Activated gamma-delta T cell treated with anti-CD3 and anti-CD28 coated beads, Interleukin-2, amount 50 U/mL, for 16 hours (primary cell): ENCODE results near the gene OR13C3.
"Not testable (repeated sequence)": the region's sequence is repeated elsewhere in the genome, so short reads cannot be mapped to it uniquely, and the experiment has no call there.

ENCODE experiments used
- DNase-seq: peaks from one replicate; pipeline ENCODE4 v3.0.0-alpha.2; 2020; ENCODE audit warnings: low read depth

Gene OR13C3

GRCh38 chr9:104536756-104537155, at the start of gene OR13C3:
Gene OR13C3, minus strand, starts transcription at chr9:104536856. Its CDS starts 133 bp downstream, at chr9:104536723.
- DNase-seq = no peak

- no peak for DNase-seq
Observed at GRCh38 chr9:104580562-104580961, 43.9 kb upstream of the OR13C3 start.

GRCh38 chr9:104577263-104577662, 40.6 kb upstream of the OR13C3 start:
- no peak for DNase-seq

GRCh38 chr9:104575456-104575855, 38.8 kb upstream of the OR13C3 start:
- no peak for DNase-seq

- DNase-seq = no peak
Observed at GRCh38 chr9:104572612-104573011, 36.0 kb upstream of the OR13C3 start.

GRCh38 chr9:104568868-104569267, 32.2 kb upstream of the OR13C3 start, which contains the start of gene OR13C8:
Gene OR13C8, plus strand, starts transcription at chr9:104569168. Its CDS starts 0 bp downstream, at chr9:104569168.
- no peak for DNase-seq

- no peak for DNase-seq
Observed at GRCh38 chr9:104564358-104564757, 27.7 kb upstream of the OR13C3 start.

- no peak for DNase-seq
Observed at GRCh38 chr9:104556830-104557634, 20.4 kb upstream of the OR13C3 start.

GRCh38 chr9:104555521-104555920, 18.9 kb upstream of the OR13C3 start:
- no peak for DNase-seq

- DNase-seq = no peak
Observed at GRCh38 chr9:104553261-104553660, 16.6 kb upstream of the OR13C3 start.

GRCh38 chr9:104544644-104545043, 8.0 kb upstream of the OR13C3 start:
- no peak for DNase-seq

GRCh38 chr9:104539275-104539674, 2.6 kb upstream of the OR13C3 start:
- DNase-seq = no peak

GRCh38 chr9:104527109-104527508, 9.5 kb downstream of the OR13C3 start, which contains the start of gene OR13C4:
Gene OR13C4, minus strand, starts transcription at chr9:104527209. Its CDS starts 0 bp downstream, at chr9:104527209.
- no peak for DNase-seq

GRCh38 chr9:104520241-104520640, 16.4 kb downstream of the OR13C3 start:
- DNase-seq = not testable (repeated sequence)

- no peak for DNase-seq
Observed at GRCh38 chr9:104514901-104515300, 21.8 kb downstream of the OR13C3 start.

GRCh38 chr9:104506565-104506964, 30.1 kb downstream of the OR13C3 start:
- no peak for DNase-seq

GRCh38 chr9:104503963-104504362, 32.7 kb downstream of the OR13C3 start, which contains the start of gene OR13F1:
Gene OR13F1, plus strand, starts transcription at chr9:104504263. Its CDS starts 0 bp downstream, at chr9:104504263.
- DNase-seq = no peak

- no peak for DNase-seq
Observed at GRCh38 chr9:104503440-104503839, 33.2 kb downstream of the OR13C3 start.

GRCh38 chr9:104494808-104495207, 41.8 kb downstream of the OR13C3 start:
- DNase-seq = no peak
